ENCODE measurements around the gene PIEZO1. TPM values are rescaled to one million over a fixed set of nuclear protein-coding genes. Genes with fewer than 3 reads are reported as not detected.

Gene PIEZO1
- total and polyA plus RNA-seq, 9 of the 15 experiments (the other 6 are each of a cell fraction or from before 2014, with no cell fraction given) = 3.6 to 432 (median 131) TPM

DNA sequence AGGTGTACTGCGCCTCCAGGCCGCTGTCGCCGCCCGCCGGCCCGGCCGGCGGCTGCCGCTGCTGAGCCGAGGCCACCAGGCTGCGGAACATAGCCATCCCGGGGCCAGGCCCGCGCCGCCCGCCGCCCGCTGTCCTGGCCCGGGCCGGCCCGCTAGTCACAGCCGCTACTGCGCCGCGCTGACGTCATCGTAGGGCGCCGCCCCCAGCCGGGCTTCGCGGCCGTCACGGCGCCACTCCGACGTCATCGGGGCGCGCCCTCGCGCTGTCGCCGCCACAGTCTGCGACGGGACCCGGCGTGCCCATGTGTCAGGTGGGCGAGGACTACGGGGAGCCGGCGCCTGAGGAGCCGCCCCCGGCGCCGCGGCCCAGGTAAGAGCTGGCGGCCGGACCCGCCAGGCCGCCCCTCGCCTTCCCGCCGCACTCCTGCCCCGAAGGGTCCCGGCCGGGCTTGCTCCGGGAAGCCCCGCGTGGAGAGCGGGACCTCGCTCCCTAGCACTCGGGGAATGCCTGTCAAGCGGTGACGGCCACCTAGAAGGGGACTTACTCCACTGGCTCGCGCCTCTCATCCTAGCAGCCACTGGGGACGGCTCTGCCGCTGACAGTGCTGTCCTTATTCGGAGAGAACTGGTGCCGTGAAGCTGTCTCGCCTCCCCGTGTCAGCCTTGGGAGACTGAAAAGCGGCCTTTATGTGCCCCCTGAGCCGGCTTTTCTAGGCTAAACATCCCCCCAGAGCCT, 78.6 kb downstream of the PIEZO1 start, which contains the start of the genes CTU2 and RNF166 (continued):
- TF ChIP-seq, protein P1, sequence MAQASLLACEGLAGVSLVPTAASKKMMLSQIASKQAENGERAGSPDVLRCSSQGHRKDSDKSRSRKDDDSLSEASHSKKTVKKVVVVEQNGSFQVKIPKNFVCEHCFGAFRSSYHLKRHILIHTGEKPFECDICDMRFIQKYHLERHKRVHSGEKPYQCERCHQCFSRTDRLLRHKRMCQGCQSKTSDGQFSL (CRISPR knock-in tag; IDR thresholded peaks at IDR 0.05) = no peak
- TF ChIP-seq, protein P1 (tag; IDR thresholded peaks at IDR 0.05) = no peak
- TF ChIP-seq DACH1 (IDR thresholded peaks at IDR 0.05; ENCODE audit: partially characterized antibody) (peak; percentile 52), TBL1XR1 (IDR thresholded peaks at IDR 0.05; ENCODE audit: low read length in 2 of 2) (peak in 1 of 2 experiments; percentile 99; a peak in 3 of 4 replicates), CBX5 (IDR thresholded peaks at IDR 0.05; ENCODE audit: borderline replicate concordance, low read depth) (peak; percentile 34; the same call in 1 of the 2 replicates), RBFOX2 (IDR thresholded peaks at IDR 0.05; ENCODE audit: low read depth, low read length) (peak; percentile 81), RCOR1 (IDR thresholded peaks at IDR 0.05; ENCODE audit: borderline replicate concordance in 1 of 2, low read depth in 2 of 2, low read length in 2 of 2) (peak in 1 of 2 experiments; percentile 70; a peak in 2 of 4 replicates), ZNF217 (CRISPR knock-in tag; IDR thresholded peaks at IDR 0.05) (no peak), ZNF384 (IDR thresholded peaks at IDR 0.05; ENCODE audit: low read depth, low read length) (0 out of 2 replicates have a peak, but pooled peaks have one; percentile 11), ZNF583 (CRISPR knock-in tag; IDR thresholded peaks at IDR 0.05) (peak; percentile 68; the same call in 1 of the 2 replicates), TEAD1 (CRISPR knock-in tag; IDR thresholded peaks at IDR 0.05) (0 out of 4 replicates have a peak, but pooled peaks of 1 of the 2 experiments have one; percentile 45)
- TF ChIP-seq, protein P2, sequence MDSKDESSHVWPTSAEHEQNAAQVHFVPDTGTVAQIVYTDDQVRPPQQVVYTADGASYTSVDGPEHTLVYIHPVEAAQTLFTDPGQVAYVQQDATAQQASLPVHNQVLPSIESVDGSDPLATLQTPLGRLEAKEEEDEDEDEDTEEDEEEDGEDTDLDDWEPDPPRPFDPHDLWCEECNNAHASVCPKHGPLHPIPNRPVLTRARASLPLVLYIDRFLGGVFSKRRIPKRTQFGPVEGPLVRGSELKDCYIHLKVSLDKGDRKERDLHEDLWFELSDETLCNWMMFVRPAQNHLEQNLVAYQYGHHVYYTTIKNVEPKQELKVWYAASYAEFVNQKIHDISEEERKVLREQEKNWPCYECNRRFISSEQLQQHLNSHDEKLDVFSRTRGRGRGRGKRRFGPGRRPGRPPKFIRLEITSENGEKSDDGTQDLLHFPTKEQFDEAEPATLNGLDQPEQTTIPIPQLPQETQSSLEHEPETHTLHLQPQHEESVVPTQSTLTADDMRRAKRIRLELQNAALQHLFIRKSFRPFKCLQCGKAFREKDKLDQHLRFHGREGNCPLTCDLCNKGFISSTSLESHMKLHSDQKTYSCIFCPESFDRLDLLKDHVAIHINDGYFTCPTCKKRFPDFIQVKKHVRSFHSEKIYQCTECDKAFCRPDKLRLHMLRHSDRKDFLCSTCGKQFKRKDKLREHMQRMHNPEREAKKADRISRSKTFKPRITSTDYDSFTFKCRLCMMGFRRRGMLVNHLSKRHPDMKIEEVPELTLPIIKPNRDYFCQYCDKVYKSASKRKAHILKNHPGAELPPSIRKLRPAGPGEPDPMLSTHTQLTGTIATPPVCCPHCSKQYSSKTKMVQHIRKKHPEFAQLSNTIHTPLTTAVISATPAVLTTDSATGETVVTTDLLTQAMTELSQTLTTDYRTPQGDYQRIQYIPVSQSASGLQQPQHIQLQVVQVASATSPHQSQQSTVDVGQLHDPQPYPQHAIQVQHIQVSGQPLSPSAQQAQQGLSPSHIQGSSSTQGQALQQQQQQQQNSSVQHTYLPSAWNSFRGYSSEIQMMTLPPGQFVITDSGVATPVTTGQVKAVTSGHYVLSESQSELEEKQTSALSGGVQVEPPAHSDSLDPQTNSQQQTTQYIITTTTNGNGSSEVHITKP (IDR thresholded peaks at IDR 0.05; ENCODE audit: partially characterized antibody) = no peak
- TF ChIP-seq, protein P3, sequence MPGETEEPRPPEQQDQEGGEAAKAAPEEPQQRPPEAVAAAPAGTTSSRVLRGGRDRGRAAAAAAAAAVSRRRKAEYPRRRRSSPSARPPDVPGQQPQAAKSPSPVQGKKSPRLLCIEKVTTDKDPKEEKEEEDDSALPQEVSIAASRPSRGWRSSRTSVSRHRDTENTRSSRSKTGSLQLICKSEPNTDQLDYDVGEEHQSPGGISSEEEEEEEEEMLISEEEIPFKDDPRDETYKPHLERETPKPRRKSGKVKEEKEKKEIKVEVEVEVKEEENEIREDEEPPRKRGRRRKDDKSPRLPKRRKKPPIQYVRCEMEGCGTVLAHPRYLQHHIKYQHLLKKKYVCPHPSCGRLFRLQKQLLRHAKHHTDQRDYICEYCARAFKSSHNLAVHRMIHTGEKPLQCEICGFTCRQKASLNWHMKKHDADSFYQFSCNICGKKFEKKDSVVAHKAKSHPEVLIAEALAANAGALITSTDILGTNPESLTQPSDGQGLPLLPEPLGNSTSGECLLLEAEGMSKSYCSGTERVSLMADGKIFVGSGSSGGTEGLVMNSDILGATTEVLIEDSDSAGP (CRISPR knock-in tag; IDR thresholded peaks at IDR 0.05) = no peak
- TF ChIP-seq, protein P4, sequence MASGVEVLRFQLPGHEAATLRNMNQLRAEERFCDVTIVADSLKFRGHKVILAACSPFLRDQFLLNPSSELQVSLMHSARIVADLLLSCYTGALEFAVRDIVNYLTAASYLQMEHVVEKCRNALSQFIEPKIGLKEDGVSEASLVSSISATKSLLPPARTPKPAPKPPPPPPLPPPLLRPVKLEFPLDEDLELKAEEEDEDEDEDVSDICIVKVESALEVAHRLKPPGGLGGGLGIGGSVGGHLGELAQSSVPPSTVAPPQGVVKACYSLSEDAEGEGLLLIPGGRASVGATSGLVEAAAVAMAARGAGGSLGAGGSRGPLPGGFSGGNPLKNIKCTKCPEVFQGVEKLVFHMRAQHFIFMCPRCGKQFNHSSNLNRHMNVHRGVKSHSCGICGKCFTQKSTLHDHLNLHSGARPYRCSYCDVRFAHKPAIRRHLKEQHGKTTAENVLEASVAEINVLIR (CRISPR knock-in tag; IDR thresholded peaks at IDR 0.05) = peak; percentile 100
- TF ChIP-seq, protein P5, sequence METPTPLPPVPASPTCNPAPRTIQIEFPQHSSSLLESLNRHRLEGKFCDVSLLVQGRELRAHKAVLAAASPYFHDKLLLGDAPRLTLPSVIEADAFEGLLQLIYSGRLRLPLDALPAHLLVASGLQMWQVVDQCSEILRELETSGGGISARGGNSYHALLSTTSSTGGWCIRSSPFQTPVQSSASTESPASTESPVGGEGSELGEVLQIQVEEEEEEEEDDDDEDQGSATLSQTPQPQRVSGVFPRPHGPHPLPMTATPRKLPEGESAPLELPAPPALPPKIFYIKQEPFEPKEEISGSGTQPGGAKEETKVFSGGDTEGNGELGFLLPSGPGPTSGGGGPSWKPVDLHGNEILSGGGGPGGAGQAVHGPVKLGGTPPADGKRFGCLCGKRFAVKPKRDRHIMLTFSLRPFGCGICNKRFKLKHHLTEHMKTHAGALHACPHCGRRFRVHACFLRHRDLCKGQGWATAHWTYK (CRISPR knock-in tag; IDR thresholded peaks at IDR 0.05) = peak; percentile 82
- TF ChIP-seq, protein P6, sequence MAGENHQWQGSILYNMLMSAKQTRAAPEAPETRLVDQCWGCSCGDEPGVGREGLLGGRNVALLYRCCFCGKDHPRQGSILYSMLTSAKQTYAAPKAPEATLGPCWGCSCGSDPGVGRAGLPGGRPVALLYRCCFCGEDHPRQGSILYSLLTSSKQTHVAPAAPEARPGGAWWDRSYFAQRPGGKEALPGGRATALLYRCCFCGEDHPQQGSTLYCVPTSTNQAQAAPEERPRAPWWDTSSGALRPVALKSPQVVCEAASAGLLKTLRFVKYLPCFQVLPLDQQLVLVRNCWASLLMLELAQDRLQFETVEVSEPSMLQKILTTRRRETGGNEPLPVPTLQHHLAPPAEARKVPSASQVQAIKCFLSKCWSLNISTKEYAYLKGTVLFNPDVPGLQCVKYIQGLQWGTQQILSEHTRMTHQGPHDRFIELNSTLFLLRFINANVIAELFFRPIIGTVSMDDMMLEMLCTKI (IDR thresholded peaks at IDR 0.05; ENCODE audit: partially characterized antibody) = no peak
